HepG2 (cell line): ENCODE measurements around the gene SBK2. TPM values are rescaled to one million over a fixed set of nuclear protein-coding genes. Genes with fewer than 3 reads are reported as not detected.

Source experiments
- ATAC-seq: fragments of 200-7000 bp; cut with Tn5 transposase; 3 replicates; pipeline ENCODE4 v1.9.1; 2020; ENCODE audit warnings: mild to moderate bottlenecking, moderate library complexity
- BruUV-seq: library from RNA; stranded (reverse); fragments of 400-500 nt; replicated peaks from 2 replicates; lab custom pipeline; 2021; lab: Mats Ljungman, UMichigan
- CTCF ChIA-PET: fragments of 300-600 bp; formaldehyde crosslinking; extraction: SDS; loops from one replicate; lab custom pipeline; 2021; ENCODE audit warnings: low total read pairs, inconsistent platforms, low intra/inter-chr PET ratio; lab: Yijun Ruan, JAX
- POLR2A ChIA-PET: fragments of 350-600 bp; sonication (Branson Sonifier 250); formaldehyde crosslinking; loops from one replicate; lab custom pipeline; 2020; ENCODE audit warnings: antibody characterized with exemption, inconsistent platforms; lab: Yijun Ruan, JAX
- DNase-seq: peaks from one replicate; pipeline ENCODE4 v3.0.0-alpha.2; 2015; ENCODE audit warnings: low spot score
- FAIRE-seq: peaks from 3 replicates; lab custom pipeline; 2011; peaks lifted over from hg19 to GRCh38; lab: Jason Lieb, UNC
- H2AFZ ChIP-seq: one replicate; pipeline ENCODE4 v1.6.1; 2011; ENCODE audit warnings: low read length, inconsistent platforms
- H3K27ac ChIP-seq: fragments of 300-600 bp; 3 replicates; pipeline ENCODE4 v1.8.0; 2011; ENCODE audit warnings: mixed run types, mild to moderate bottlenecking, mixed read lengths, low read length, inconsistent platforms; ENCODE audit not compliant: insufficient read depth; ENCODE audit errors: extremely low read length
- H3K27me3 ChIP-seq, 2 experiments: fragments of 200-600 bp in 1 of 2; 2 replicates in 1 of 2; 3 replicates in 1 of 2; pipeline versions ENCODE4 v1.6.0 to v1.8.0; 2011; ENCODE audit warnings: low read length in 2 of 2, mild to moderate bottlenecking in 2 of 2, moderate library complexity in 2 of 2, inconsistent platforms in 1 of 2; ENCODE audit not compliant: insufficient read depth in 2 of 2, control insufficient read depth in 1 of 2
- H3K36me3 ChIP-seq, 2 experiments: fragments of 200-600 bp in 1 of 2; replicated peaks in 1 of 2; 2 replicates in 1 of 2; 3 replicates in 1 of 2; pipeline versions ENCODE4 v1.5.1 to v1.8.0; 2011; ENCODE audit warnings: low read length in 2 of 2, inconsistent platforms in 1 of 2; ENCODE audit not compliant: insufficient read depth in 2 of 2, control insufficient read depth in 1 of 2
- H3K4me1 ChIP-seq: 2 replicates; pipeline ENCODE4 v1.5.1; 2012; ENCODE audit warnings: low read length, inconsistent platforms; ENCODE audit not compliant: insufficient read depth
- H3K4me2 ChIP-seq: 2 replicates; pipeline ENCODE4 v1.6.0; 2011; ENCODE audit warnings: low read depth, low read length, inconsistent platforms
- H3K4me3 ChIP-seq, 3 experiments: fragments of 200-600 bp in 1 of 3; sonication (generic), shearing (Covaris generic) in 1 of 3; replicated peaks in 1 of 3; 2 replicates each; pipeline ENCODE4 v1.5.1; 2011 to 2016; ENCODE audit warnings: low read length in 3 of 3, inconsistent platforms in 2 of 3, low read depth in 2 of 3, mild to moderate bottlenecking in 2 of 3, control low read depth in 1 of 3, mixed read lengths in 1 of 3; ENCODE audit not compliant: insufficient read depth in 1 of 3
- H3K79me2 ChIP-seq: one replicate; pipeline ENCODE4 v1.6.1; 2011; ENCODE audit warnings: low read length, inconsistent platforms; ENCODE audit not compliant: insufficient read depth
- H3K9ac ChIP-seq: 2 replicates; pipeline ENCODE4 v1.6.0; 2011; ENCODE audit warnings: mild to moderate bottlenecking, low read depth, low read length, inconsistent platforms; ENCODE audit not compliant: insufficient read depth
- H3K9me3 ChIP-seq: 2 replicates; pipeline ENCODE4 v1.5.1; 2012; ENCODE audit warnings: mild to moderate bottlenecking, low read length
- H4K20me1 ChIP-seq: 2 replicates; pipeline ENCODE4 v1.6.0; 2011; ENCODE audit warnings: inconsistent platforms, mild to moderate bottlenecking, low read length, moderate library complexity; ENCODE audit not compliant: insufficient read depth
- CBFB ChIP-seq: sonication (generic); formaldehyde crosslinking; IDR thresholded peaks from 2 replicates; pipeline ENCODE4 v1.4.0; 2020; ENCODE audit warnings: missing genetic modification reagents
- CBX2 ChIP-seq, 2 experiments: fragments of 200-600 bp in 1 of 2; sonication (generic); formaldehyde crosslinking in 1 of 2; IDR thresholded peaks; 2 replicates each; pipeline versions ENCODE4 v1.7.0 to v1.8.1; 2018 to 2022; ENCODE audit warnings: low read depth in 2 of 2, low read length in 1 of 2, mild to moderate bottlenecking in 1 of 2, missing genetic modification reagents in 1 of 2
- GLI4 ChIP-seq: sonication (generic); formaldehyde crosslinking; IDR thresholded peaks from 2 replicates; pipeline ENCODE4 v1.5.1; 2020; ENCODE audit warnings: missing genetic modification reagents, mild to moderate bottlenecking, moderate library complexity, borderline replicate concordance
- MLLT10 ChIP-seq: sonication (generic); formaldehyde crosslinking; IDR thresholded peaks from 2 replicates; pipeline ENCODE4 v1.4.0; 2020; ENCODE audit warnings: missing genetic modification reagents
- RARG ChIP-seq: sonication (generic); formaldehyde crosslinking; IDR thresholded peaks from 2 replicates; pipeline ENCODE4 v1.4.0; 2020; ENCODE audit warnings: low read depth, mild to moderate bottlenecking, missing genetic modification reagents
- SOX6 ChIP-seq, 2 experiments: fragments of 450-650 bp in 1 of 2; sonication (generic) in 1 of 2; formaldehyde crosslinking in 1 of 2; IDR thresholded peaks; 2 replicates each; pipeline versions ENCODE4 v1.4.0 to v1.6.1; 2017 to 2020; ENCODE audit warnings: antibody characterized with exemption in 1 of 2, mild to moderate bottlenecking in 1 of 2, missing genetic modification reagents in 1 of 2
- STAT5B ChIP-seq: sonication (generic); formaldehyde crosslinking; IDR thresholded peaks from 2 replicates; pipeline ENCODE4 v1.4.0; 2020; ENCODE audit warnings: missing genetic modification reagents
- ZNF253 ChIP-seq: sonication (generic); formaldehyde crosslinking; IDR thresholded peaks from 2 replicates; pipeline ENCODE4 v1.8.0; 2022; ENCODE audit warnings: mild to moderate bottlenecking, missing genetic modification reagents, borderline replicate concordance
- ZNF33B ChIP-seq: sonication (generic); formaldehyde crosslinking; IDR thresholded peaks from 2 replicates; pipeline ENCODE4 v1.5.1; 2020; ENCODE audit warnings: mild to moderate bottlenecking, missing genetic modification reagents
- ZNF468 ChIP-seq: sonication (generic); formaldehyde crosslinking; IDR thresholded peaks from 2 replicates; pipeline ENCODE4 v1.8.0; 2022; ENCODE audit warnings: mild to moderate bottlenecking, moderate library complexity, missing genetic modification reagents
- ZNF552 ChIP-seq: sonication (generic); formaldehyde crosslinking; IDR thresholded peaks from 2 replicates; pipeline ENCODE4 v1.9.0; 2022; ENCODE audit warnings: missing genetic modification reagents, mild to moderate bottlenecking, borderline replicate concordance
- ZSCAN22 ChIP-seq: sonication (generic); formaldehyde crosslinking; IDR thresholded peaks from 2 replicates; pipeline ENCODE4 v1.4.0; 2020; ENCODE audit warnings: mild to moderate bottlenecking, missing genetic modification reagents
- ZSCAN9 ChIP-seq: IDR thresholded peaks from 2 replicates; pipeline ENCODE4 v1.6.1; 2016; ENCODE audit warnings: borderline replicate concordance
- WGBS: methylation state at CpG from one replicate; pipeline ENCODE4 v1.1.6; 2017; ENCODE audit warnings: low lambda C conversion rate; 5-methylcytosine and 5-hydroxymethylcytosine counted together
- in situ Hi-C: cut with HindIII; loops from 2 replicates; pipeline ENCODE4 v1.10.0; 2017; ENCODE audit warnings: low pct_unique_long_range_greater_than_20kb; ENCODE audit not compliant: extremely low pct_ligation_motif_present
- intact Hi-C: fragments of 100-400 bp; cut with micrococcal nuclease; formaldehyde crosslinking; loops from one replicate; pipeline ENCODE4 v1.10.0; 2022; ENCODE audit not compliant: unreplicated experiment
- polyA plus RNA-seq, 8 experiments: library from polyadenylated mRNA; depleted of rRNA in 3 of 8; stranded (reverse) in 7 of 8; unstranded in 1 of 8; fragments of >200 nt; fragmentation: Illumina TruSeq in 4 of 8; extraction: Trizol in 4 of 8; gene quantifications; 2 replicates each; pipeline versions ENCODE4 v1.2.1 to v1.2.3, GENCODE V29; 2011 to 2016; ENCODE audit warnings: low read depth in 4 of 8, missing spikeins in 1 of 8, mixed read lengths in 1 of 8; ENCODE audit not compliant: insufficient read depth in 1 of 8
- total RNA-seq, 5 experiments: library from RNA; depleted of rRNA; stranded (reverse); fragments of >200 nt; fragmentation: Illumina TruSeq; extraction: Trizol; gene quantifications; 2 replicates each; pipeline ENCODE4 v1.2.3, GENCODE V29; 2016; ENCODE audit warnings: low read depth in 1 of 5
- TF ChIP-seq, protein P1 (sequence below): sonication (generic); formaldehyde crosslinking; IDR thresholded peaks from 2 replicates; pipeline ENCODE4 v1.5.0; 2020; ENCODE audit warnings: mild to moderate bottlenecking, missing genetic modification reagents

Gene SBK2
- total and polyA plus RNA-seq, 2 of the 13 experiments (the other 11 are each of a cell fraction or from before 2014, with no cell fraction given), result 0.24 TPM; not detected in 1

DNA sequence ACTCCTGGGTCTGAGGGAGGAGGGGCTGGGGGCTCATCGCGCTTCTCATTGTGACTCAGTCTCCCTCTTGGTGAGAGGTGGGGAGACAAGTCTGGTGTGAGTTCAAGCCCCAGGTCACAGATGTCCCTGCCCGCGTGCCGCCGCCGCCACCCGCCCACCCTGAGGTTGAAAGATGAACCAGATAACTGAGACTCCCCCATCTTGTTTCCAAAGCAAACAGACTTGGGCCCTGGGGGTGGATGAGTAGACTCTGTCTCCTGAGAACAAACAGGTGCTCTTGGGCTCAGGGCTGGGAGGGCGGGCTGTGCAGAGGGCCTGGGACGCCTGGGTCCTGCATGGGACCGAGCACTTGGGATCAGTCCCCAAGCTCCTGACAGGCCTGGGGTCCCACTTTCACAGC is 567 bp downstream of the SBK2 start (continued):
- TF ChIP-seq ZSCAN22, result no peak
- TF ChIP-seq MLLT10 (CRISPR knock-in tag), result no peak
- no peak for TF ChIP-seq ZNF468 (CRISPR knock-in tag)
- TF ChIP-seq RARG (CRISPR knock-in tag), result no peak
- TF ChIP-seq ZNF552 (CRISPR knock-in tag), result no peak
- TF ChIP-seq GLI4, result no peak
- no peak for TF ChIP-seq SOX6 (IDR thresholded peaks at IDR 0.05)
- no peak for TF ChIP-seq SOX6 (CRISPR knock-in tag; IDR thresholded peaks at IDR 0.05)
- no peak for TF ChIP-seq CBX2 (IDR thresholded peaks at IDR 0.05; ENCODE audit: low read depth, low read length)
- TF ChIP-seq CBX2 (CRISPR knock-in tag; IDR thresholded peaks at IDR 0.05; ENCODE audit: low read depth), result no peak
- no peak for TF ChIP-seq ZNF33B (CRISPR knock-in tag)
- TF ChIP-seq ZNF253 (CRISPR knock-in tag), result no peak
- no peak for TF ChIP-seq CBFB (CRISPR knock-in tag)
- TF ChIP-seq STAT5B (CRISPR knock-in tag), result no peak

- no peaks in the 10 kb centered on the region for H3K79me2 ChIP-seq
- H3K27ac ChIP-seq, result no peak overlapping the region
- no peak for DNase-seq
- H3K4me2 ChIP-seq, result peak overlapping the region; percentile 45; the same call in 1 of the 2 replicates
- ChIA-PET CTCF (interaction anchor here (1.9 kb wide), 1 partner anchor 19 kb away, joined by 6 read pairs; no protein-coding TSS in a partner anchor), POLR2A (interaction anchor here (0.8 to 1.7 kb wide), 3 partner anchors 9 to 45 kb away, joined by 3 to 6 read pairs (median 3); partner anchors contain the start of gene SBK3)
- no peaks in the 10 kb centered on the region; a peak in 1 of 5 replicates for H3K27me3 ChIP-seq
- H3K4me3 ChIP-seq, result peak overlapping the region in 1 of 3 experiments; percentile 30; a peak in 1 of 6 replicates
- 71% methylated on average over 12 of the region's 22 CpGs for WGBS
- in situ Hi-C loops, result no loop called here
- no peak overlapping the region for H2AFZ ChIP-seq
- intact Hi-C loops, result no loop called here
- no peak overlapping the region for H3K9ac ChIP-seq
- BruUV-seq, result no TSS peak
- H3K9me3 ChIP-seq, result no peaks in the 10 kb centered on the region
- ATAC-seq, result peak; percentile 28; the same call in 2 of the 3 replicates
- H4K20me1 ChIP-seq, result no peaks in the 10 kb centered on the region
- H3K36me3 ChIP-seq, result no peaks in the 10 kb centered on the region
- peaks cover 32% of the 10 kb centered on the region for H3K4me1 ChIP-seq
- FAIRE-seq, result no peak
- TF ChIP-seq, protein P1, sequence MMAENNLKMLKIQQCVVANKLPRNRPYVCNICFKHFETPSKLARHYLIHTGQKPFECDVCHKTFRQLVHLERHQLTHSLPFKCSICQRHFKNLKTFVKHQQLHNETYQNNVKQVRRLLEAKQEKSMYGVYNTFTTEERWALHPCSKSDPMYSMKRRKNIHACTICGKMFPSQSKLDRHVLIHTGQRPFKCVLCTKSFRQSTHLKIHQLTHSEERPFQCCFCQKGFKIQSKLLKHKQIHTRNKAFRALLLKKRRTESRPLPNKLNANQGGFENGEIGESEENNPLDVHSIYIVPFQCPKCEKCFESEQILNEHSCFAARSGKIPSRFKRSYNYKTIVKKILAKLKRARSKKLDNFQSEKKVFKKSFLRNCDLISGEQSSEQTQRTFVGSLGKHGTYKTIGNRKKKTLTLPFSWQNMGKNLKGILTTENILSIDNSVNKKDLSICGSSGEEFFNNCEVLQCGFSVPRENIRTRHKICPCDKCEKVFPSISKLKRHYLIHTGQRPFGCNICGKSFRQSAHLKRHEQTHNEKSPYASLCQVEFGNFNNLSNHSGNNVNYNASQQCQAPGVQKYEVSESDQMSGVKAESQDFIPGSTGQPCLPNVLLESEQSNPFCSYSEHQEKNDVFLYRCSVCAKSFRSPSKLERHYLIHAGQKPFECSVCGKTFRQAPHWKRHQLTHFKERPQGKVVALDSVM (CRISPR knock-in tag), result peak; percentile 44; the same call in 1 of the 2 replicates
- no peak for TF ChIP-seq ZSCAN9 (CRISPR knock-in tag)
These were observed 975 bp downstream of the SBK2 start for GRCh38 chr19:55535965-55536350.
